HG02759 (cell line): ENCODE measurements around the gene GRAMD2A.
"Not testable (repeated sequence)": the region's sequence is repeated elsewhere in the genome, so short reads cannot be mapped to it uniquely, and the experiment has no call there.

Experiments
- ATAC-seq: cut with Tn5 transposase; IDR thresholded peaks from one replicate; pipeline ENCODE4 v1.9.1; 2021; ENCODE audit warnings: mild to moderate bottlenecking, moderate library complexity; ENCODE audit not compliant: unreplicated experiment

GRAMD2A gene

GRCh38 chr15:72189250-72189902 lies 8.2 kb downstream of the GRAMD2A start:
- no peak for ATAC-seq

DNA sequence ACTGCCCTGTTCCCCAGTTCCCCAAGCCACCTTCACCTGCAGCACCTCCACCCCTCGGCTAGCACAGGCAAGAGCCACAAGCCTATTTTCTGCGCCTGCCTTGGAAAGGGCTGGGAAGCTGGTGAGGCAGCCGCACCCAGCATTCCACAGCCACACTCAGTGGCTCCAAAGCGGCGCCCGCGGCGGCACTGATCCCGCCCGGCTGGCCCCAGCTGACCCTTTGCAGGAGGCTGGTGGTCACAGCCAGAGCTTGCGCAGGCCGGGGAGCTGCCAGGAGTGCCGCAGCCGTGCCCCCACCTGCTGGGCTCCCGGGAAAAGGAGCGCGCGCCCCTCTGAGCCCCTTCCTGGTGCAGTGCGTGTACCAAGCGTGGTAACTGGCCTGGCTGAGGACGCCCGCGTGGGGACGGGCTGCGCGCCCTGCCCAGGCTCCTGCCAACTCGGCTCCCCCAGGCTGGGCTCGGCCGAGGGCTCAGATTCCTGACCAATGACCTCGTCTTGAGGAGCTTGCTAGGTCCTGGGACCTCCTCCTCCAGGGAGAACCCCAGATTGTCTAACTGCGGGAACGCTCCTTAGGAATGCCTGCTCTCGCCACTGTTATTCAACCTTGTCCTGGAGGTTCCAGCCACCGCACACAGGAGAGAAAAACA lies 13.3 kb downstream of the GRAMD2A start:
- no peak for ATAC-seq

DNA sequence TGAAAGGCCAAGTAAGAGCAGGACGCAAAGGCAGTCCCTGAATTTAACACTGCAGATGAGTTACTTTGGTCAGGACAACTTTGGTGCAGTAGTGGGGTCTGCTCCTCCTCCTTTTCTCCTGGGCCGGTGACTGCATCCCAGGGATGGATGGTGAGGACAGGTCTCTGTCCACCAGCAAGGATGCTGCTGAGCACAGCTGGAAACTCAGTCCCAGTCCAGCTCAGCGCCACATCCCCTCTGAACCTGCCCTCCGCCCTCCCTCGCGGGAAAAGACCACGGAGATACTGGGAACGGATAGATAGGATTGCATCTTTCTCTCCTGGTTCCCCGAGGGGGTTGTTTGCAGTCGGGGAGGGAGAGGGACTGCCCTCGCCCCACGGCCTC lies 13.8 kb downstream of the GRAMD2A start:
- no peak for ATAC-seq

DNA sequence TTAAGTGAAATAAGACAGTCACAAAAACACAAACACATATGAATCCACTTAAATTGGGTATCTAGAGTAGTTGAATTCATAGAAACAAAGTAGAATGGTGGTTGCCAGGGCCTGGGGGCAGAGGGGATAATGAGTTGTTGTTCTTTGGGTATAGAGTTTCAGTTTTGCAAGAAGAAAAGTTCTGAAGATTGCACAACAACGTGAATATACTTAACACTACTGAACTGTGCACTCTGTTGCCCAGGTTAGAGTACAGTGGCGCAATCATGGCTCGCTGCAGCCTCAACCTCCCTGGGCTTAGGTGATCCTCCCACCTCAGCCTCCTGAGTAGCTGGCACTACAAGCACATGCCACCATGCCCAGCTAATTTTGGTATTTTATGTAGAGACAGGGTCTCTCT lies 14.9 kb downstream of the GRAMD2A start:
- no peak for ATAC-seq

DNA sequence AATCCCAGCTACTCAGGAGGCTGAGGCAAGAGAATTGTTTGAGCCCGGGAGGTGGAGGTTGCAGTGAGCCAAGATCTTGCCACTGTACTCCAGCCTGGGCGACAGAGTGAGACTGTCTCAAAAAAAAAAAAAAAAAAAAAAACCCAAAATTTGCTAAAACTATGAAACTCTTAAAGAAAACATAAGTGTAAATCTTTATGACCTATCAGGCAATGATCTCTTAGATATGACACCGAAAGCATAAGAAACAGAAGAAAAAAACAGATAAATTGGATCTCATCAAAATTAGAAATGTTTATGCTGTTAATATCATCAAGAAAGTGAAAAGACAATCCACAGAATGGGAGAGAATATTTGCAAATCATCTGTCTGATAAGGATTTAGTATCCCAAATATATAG lies 15.3 kb downstream of the GRAMD2A start:
- ATAC-seq: no peak

GRCh38 chr15:72180761-72181324 lies 16.7 kb downstream of the GRAMD2A start:
- ATAC-seq: no peak

GRCh38 chr15:72179950-72180581 lies 17.5 kb downstream of the GRAMD2A start:
- no peak for ATAC-seq

DNA sequence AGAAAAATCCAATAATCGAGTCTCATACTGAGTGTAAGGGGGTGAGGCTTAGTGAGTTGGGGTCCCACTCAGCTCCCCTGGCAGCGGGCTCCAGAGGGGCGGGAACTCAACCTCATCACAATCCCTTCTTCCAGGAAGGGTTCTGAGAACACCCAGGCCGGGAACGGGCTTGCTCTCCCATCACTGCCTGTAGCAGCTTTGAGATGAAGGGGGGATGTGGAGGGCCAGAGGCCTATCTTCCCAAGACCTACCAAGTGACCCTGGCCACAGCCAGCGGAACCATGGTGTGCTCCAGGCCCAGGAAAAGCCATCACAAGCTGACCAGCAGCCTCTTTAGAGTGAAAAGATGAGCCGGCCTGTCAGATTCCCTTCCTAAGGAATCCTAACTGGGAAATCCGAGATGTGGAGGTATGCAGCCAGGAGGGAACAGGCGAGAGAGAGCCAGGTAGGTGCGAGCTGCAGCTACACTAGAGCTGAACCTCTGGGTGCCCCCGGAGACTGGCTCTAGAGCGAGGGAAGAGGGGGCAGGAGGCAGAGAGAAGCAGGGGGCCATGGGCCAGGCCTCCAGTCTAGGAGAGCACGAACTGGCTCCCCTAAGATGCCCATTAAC lies 18.5 kb downstream of the GRAMD2A start:
- no peak for ATAC-seq

DNA sequence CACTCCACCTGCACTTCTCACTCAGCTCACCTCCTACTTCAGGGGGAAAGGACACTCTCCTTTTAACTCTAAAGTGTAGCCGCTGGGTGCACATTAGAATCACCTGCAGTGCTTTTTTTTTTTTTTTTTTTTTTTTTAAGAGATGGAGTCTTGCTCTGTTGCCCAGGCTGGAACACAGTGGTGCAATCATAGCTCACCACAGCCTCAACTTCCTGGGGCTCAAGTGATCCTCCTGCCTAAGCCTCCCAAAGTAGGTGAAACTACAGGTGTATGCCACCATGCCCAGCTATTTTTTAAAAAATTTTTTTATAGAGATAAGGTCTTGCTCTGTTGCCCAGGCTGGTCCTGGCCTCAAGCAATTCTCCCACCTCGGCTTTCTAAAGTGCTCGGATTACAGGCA lies 20.8 kb downstream of the GRAMD2A start:
- no peak for ATAC-seq

GRCh38 chr15:72176159-72176558 lies 21.4 kb downstream of the GRAMD2A start:
- no peak for ATAC-seq

DNA sequence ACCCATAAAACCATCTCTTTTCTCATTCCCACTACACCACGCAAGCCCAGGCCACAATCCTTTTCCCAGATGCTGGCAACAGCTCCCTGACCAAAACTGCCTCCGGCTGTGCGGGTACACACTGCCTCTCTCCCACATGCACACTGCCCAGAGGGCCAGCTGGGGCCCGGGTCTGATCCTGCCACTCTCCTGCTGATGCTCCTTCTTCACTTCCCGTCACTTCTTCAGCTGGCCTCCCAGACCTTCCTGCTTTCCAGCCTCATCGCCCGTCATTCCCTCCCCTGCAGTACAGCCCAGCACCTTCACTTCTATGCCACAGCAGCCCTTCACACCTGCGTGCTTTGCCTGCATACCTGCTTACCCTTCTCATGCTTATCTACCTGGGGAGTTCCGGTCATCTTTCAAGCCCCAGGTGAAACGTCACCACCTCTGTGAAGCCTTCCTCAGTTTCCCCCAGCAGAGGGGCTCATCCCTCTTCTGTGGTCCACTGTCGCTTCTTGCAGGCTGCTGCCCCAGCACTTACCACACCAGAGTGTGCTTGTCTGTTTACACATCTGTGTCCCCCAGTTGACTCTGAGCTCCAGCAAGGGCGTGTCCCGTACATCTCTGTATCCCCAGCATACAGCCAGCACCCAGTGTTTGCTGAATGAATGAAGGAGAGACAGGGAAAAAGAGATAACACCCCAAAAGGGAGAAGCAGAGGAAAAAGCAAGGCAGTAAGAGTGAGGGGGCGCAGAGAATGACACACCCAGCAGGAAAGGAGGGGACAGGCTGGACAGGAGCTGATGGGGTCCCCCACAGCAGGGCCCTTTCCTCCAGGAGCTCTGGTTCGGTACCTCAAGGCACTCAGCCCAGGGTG lies 22.2 kb downstream of the GRAMD2A start:
- ATAC-seq: no peak

DNA sequence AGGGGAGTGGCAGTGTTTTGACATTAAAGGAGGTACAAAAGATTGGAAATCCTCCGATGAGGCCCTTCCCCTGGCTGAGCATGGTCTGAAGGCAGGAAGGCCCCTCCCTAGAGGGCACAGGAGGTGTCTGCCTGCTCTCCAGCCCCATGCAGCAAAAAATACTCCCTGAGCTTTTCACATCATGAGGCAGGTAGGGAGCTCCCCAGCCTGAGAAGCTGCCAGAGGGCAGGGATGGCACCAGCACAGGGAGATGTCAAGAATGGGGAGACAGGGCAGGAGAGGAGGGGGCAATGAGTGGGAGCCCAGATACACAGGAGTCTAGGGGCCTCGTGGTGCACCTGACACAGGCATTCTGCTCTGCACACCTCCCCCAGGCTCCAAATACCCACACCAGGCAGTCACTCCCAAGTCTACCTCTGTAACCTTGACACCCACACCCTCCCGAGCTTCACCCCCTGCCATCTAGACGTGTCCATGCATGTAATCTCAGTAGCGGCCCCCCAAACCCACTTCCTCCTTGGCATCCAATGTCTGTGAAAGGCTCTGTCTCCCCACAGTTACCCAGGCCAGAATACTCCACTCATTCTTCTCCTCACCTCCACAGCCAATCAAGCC lies 22.9 kb downstream of the GRAMD2A start:
- no peak for ATAC-seq

DNA sequence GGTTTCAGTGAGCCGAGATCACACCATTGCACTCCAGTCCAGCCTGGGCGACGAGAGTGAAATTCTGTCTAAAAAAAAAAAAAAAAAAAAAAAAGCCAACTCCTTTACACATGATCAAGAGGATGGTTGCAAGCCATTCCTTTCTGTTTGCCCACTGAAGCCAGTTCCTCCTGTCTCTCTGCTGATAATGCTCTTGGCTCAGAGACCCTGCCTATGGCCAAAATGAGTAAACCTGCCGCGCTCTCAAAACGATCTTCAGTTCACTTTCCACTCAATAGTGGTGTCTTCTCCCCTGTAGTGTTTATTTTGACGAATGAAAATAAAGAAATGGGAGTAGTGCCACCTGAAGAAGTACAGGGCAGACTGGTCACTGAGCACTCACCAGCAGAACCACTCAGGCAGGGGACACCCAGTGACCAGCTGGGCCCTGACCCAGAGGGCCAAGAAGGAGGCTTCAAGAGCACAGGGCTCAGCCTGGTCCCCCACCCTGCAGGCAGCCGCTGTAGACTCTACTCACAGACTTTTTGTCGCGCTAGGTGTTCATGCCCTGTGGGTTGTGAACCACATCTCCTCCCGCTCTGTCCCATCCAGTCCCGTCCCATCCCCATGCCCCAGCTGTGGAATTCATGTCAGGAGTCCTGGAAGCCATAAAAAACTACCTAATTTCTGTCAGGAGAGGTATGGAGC lies 23.6 kb downstream of the GRAMD2A start:
- no peak for ATAC-seq

DNA sequence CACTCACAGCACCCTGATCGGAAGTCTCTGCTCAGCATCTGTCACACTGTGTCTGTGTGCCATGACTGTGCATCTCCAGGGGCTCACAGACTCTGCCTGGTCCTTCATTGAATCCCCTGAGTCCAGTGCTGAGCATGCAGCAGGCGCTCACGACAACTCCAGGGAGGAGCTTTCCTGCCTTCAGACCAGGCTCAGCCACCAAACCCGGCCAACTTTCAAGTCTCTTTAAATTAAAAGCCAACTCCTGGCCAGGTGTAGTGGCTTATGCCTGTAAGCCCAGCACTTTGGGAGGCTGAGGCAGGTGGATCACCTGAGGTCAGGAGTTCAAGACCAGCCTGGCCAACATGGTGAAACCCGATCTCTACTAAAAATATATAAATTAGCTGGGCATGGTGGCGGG lies 24.2 kb downstream of the GRAMD2A start:
- no peak for ATAC-seq

DNA sequence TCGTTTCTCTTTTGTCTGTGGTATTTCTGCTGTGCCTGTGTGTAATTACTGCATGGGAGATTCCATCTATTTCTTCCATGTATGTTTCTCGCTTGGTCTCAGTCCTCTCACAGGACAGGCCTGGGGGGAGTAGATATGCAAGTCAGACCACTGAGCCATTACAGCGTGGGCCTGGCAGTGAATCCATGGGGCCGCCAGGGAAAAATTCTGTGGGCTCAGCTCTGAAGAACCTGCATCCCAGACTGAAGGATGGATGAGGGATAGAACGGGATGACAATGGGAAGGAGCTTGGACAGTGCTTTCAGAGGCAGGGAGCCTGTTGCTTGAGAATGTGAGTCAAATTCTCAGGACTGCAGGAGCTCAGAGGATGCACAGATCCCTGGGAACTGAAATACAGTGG lies 24.8 kb downstream of the GRAMD2A start:
- ATAC-seq: no peak

DNA sequence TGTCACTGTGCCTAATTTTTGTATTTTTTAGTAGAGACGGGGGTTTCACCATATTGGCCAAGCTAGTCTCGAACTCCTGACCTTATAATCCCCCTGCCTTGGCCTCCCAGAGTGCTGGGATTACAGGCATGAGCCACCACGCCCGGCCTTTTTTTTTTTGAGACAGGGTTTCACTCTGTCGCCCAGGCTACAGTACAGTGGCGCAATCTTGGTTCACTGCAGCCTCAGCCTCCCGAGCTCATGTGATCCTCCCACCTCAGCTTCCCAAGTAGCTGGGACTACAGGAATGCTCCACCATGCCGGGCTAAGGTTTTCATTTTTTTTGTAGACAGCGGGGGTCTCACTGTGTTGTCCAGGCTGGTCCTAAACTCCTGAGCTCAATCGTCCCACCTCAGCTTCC lies 25.6 kb downstream of the GRAMD2A start:
- not testable (repeated sequence) for ATAC-seq

DNA sequence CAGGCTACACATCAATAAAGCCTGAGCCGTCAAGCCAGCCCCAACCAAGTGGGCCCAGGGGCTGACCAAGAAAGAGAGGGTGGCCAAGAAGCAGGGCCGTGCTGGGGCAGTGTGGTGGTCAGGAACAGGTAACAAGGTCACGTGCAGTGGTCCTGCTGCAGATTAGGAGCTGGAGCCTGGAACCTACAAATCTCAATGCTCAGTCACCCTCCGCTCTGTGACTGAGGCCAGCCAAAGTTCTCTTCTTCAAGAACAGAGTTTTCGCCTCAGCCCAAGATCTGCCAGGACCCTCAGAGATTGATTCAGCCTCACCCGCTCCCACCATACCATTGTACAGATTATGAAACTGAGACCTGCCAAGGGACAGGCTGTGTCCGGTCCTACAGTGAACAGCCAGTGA lies 26.9 kb downstream of the GRAMD2A start:
- no peak for ATAC-seq

GRCh38 chr15:72169921-72170611 lies 27.5 kb downstream of the GRAMD2A start:
- no peak for ATAC-seq

GRCh38 chr15:72169236-72169920 lies 28.2 kb downstream of the GRAMD2A start:
- ATAC-seq: no peak
